Progenitor cell of endocrine pancreas (in vitro differentiated cells): ENCODE measurements around the gene RASL10B. TPM values are rescaled to one million over a fixed set of nuclear protein-coding genes. Genes with fewer than 3 reads are reported as not detected.

Experiments
- DNase-seq: peaks from one replicate; pipeline ENCODE4 v3.0.0; 2021; ENCODE audit warnings: low spot score; ENCODE audit not compliant: unreplicated experiment
- H3K27ac Mint-ChIP-seq: 2 replicates; pipeline ENCODE4 v1.8.0; 2021; ENCODE audit warnings: mild to moderate bottlenecking, moderate library complexity, mixed read lengths
- H3K27me3 Mint-ChIP-seq: 2 replicates; pipeline ENCODE4 v1.8.0; 2021; ENCODE audit warnings: mixed read lengths
- H3K36me3 Mint-ChIP-seq: 2 replicates; pipeline ENCODE4 v1.8.0; 2022; ENCODE audit warnings: mixed read lengths; ENCODE audit not compliant: insufficient read depth
- H3K4me1 Mint-ChIP-seq: 2 replicates; pipeline ENCODE4 v1.8.0; 2021; ENCODE audit warnings: low read depth, mixed read lengths
- H3K4me3 Mint-ChIP-seq: 2 replicates; pipeline ENCODE4 v1.8.0; 2021; ENCODE audit warnings: low read depth, mild to moderate bottlenecking, moderate library complexity, mixed read lengths
- H3K9me3 Mint-ChIP-seq: 2 replicates; pipeline ENCODE4 v1.8.0; 2021; ENCODE audit warnings: low read depth, mixed read lengths
- total RNA-seq: library from RNA; stranded (reverse); gene quantifications from 2 replicates; pipeline ENCODE4 v1.2.1, GENCODE V29; 2021
- TF ChIP-seq, protein P1 (sequence below): fragments of 200-600 bp; sonication (generic); IDR thresholded peaks from one replicate; pipeline ENCODE4 v1.5.0; 2021; ENCODE audit warnings: antibody characterized with exemption, mild to moderate bottlenecking; ENCODE audit not compliant: unreplicated experiment

RASL10B gene
- total RNA-seq, 1 donor from 2014 or later, result 13.7 TPM

DNA sequence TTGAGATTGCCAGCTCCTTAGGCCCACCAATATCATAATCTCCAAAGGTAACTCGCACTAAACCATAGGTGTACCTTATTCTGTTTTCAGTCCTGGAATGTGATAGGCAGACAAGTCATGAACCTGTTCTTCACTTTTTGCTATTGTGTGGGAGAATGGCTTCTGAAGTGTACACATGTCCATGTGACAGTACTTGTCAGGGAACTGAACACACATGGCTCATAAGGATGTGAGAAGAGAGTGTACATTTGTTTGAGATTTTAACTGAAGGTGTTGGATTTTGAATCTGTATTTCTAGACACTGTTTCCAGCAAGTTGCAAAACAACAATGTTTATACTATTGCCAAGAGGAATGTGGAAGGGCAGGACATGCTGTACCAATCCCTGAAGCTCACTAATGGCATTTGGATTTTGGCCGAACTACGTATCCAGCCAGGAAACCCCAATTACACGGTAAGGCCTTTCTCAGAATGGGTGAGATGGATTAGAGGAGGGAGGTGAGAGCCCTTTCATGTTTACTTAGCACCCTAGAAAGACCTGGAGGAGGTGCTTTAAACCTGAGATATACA lies 14.5 kb upstream of the RASL10B start:
- Mint-ChIP-seq H3K27me3 (no peaks in the 10 kb centered on the region), H3K27ac (no peak overlapping the region), H3K4me3 (no peak overlapping the region), H3K9me3 (no peaks in the 10 kb centered on the region), H3K4me1 (peaks cover 4% of the 10 kb centered on the region), H3K36me3 (peaks cover 10% of the 10 kb centered on the region)
- no peak for DNase-seq
- TF ChIP-seq, protein P1, sequence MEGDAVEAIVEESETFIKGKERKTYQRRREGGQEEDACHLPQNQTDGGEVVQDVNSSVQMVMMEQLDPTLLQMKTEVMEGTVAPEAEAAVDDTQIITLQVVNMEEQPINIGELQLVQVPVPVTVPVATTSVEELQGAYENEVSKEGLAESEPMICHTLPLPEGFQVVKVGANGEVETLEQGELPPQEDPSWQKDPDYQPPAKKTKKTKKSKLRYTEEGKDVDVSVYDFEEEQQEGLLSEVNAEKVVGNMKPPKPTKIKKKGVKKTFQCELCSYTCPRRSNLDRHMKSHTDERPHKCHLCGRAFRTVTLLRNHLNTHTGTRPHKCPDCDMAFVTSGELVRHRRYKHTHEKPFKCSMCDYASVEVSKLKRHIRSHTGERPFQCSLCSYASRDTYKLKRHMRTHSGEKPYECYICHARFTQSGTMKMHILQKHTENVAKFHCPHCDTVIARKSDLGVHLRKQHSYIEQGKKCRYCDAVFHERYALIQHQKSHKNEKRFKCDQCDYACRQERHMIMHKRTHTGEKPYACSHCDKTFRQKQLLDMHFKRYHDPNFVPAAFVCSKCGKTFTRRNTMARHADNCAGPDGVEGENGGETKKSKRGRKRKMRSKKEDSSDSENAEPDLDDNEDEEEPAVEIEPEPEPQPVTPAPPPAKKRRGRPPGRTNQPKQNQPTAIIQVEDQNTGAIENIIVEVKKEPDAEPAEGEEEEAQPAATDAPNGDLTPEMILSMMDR, result no peak

DNA sequence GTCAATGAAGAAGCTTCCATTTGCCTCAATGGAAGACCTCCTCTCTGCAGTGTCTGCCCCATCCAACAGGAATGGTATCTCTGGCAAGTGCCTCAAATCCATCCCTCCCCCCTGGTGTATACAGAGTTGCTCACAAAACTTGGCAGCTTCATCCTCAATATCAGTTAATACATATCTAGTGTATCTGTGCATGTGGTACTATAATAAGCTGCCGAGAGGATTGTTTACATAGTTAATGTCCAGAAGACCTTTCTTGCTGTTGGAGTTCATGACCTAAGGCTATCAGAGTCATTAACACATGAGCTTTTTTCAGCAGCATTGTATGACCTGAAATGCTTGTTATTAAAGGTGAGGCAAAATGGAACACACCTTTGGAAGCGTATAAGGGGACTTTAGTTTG lies 14.0 kb upstream of the RASL10B start:
- TF ChIP-seq, protein P1, result no peak
- no peak overlapping the region for H3K4me3 Mint-ChIP-seq
- DNase-seq, result no peak
- H3K4me1 Mint-ChIP-seq, result peaks cover 4% of the 10 kb centered on the region
- H3K9me3 Mint-ChIP-seq, result no peaks in the 10 kb centered on the region
- H3K27ac Mint-ChIP-seq, result no peak overlapping the region
- peaks cover 10% of the 10 kb centered on the region for H3K36me3 Mint-ChIP-seq
- no peaks in the 10 kb centered on the region for H3K27me3 Mint-ChIP-seq

DNA sequence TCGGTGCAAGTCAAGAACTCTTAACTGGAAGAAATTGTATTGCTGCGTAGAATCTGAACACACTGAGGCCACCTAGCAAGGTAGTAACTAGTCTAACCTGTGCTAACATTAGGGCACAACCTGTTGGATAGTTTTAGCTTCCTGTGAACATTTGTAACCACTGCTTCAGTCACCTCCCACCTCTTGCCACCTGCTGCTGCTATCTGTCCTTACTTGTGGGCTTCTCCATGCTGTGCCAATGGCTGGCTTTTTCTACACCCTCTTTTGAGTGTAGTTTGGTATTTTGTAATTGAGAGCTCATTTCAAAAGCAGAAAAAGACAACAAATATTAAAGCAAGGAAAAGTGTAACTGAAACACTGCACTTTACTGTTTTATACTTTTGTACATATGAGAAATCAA lies 7.7 kb upstream of the RASL10B start:
- DNase-seq, result no peak
- Mint-ChIP-seq H3K36me3 (peaks cover 12% of the 10 kb centered on the region), H3K4me3 (no peak overlapping the region), H3K27me3 (no peaks in the 10 kb centered on the region), H3K4me1 (no peaks in the 10 kb centered on the region), H3K9me3 (no peaks in the 10 kb centered on the region), H3K27ac (no peak overlapping the region)
- TF ChIP-seq, protein P1, result no peak

DNA sequence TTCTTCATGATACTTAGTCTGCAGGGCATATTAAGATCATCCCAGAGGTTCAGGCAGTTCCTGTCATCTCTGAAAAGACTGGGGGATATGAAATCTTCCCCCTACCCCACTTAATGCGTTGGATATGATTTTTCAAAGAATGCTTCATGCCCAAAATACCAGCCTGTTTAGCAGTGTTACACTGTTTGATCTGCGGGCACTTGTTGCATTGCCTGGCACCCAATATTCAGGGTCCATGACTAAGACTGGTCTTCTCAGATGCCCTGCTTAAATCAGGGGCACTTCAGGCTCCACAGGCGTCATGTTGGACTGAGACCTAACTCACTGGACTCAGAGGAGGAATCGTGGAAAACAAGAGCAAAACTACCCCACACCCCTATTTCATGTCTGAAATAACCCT lies 6.4 kb upstream of the RASL10B start:
- no peaks in the 10 kb centered on the region for H3K4me1 Mint-ChIP-seq
- H3K4me3 Mint-ChIP-seq, result no peak overlapping the region
- no peaks in the 10 kb centered on the region for H3K27me3 Mint-ChIP-seq
- H3K36me3 Mint-ChIP-seq, result peaks cover 12% of the 10 kb centered on the region
- DNase-seq, result no peak
- no peak overlapping the region for H3K27ac Mint-ChIP-seq
- TF ChIP-seq, protein P1, result no peak
- no peaks in the 10 kb centered on the region for H3K9me3 Mint-ChIP-seq

DNA sequence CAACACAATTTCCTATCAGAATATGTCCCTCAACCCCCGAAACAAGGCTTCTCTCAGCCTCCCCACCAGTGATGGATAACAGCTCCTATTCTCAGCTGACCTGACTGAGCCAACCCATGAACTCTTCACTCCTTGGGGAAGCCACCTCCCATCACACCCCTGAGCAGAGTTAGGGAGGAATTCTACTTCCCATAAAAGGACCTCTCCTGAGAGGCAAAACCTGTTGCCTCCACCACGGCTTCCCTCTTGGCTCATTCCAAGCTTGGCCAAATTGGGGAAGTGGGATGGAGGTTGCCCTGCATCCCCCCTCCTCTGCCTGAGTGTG lies 5.7 kb upstream of the RASL10B start:
- TF ChIP-seq, protein P1, result no peak
- no peak overlapping the region for H3K4me3 Mint-ChIP-seq
- H3K9me3 Mint-ChIP-seq, result no peaks in the 10 kb centered on the region
- no peaks in the 10 kb centered on the region for H3K4me1 Mint-ChIP-seq
- no peak overlapping the region for H3K27ac Mint-ChIP-seq
- peaks cover 11% of the 10 kb centered on the region for H3K36me3 Mint-ChIP-seq
- DNase-seq, result no peak
- H3K27me3 Mint-ChIP-seq, result peaks cover 3% of the 10 kb centered on the region
